SK-N-SH (cell line): ENCODE results near the gene SUCLG2. TPM values are rescaled to one million over a fixed set of nuclear protein-coding genes. Genes with fewer than 3 reads are reported as not detected.

Experiments
- CTCF ChIA-PET: fragments of 300-600, 350-600 bp; formaldehyde crosslinking; extraction: SDS; loops from one replicate; lab custom pipeline; 2021; lab: Yijun Ruan, JAX
- POLR2A ChIA-PET: fragments of 350-600 bp; sonication (Branson Sonifier 250); formaldehyde crosslinking; extraction: SDS; loops from one replicate; lab custom pipeline; 2020; ENCODE audit warnings: antibody characterized with exemption, inconsistent platforms; lab: Yijun Ruan, JAX
- DNase-seq: peaks from one replicate; pipeline ENCODE4 v3.0.0; 2012
- H2AFZ ChIP-seq: fragments of 200-600 bp; sonication (generic); 2 replicates; pipeline ENCODE4 v1.8.1; 2016; ENCODE audit warnings: antibody characterized with exemption, mild to moderate bottlenecking, low read depth
- H3F3A ChIP-seq: fragments of 200-600 bp; sonication (generic); replicated peaks from 2 replicates; pipeline ENCODE3; 2016; ENCODE audit warnings: antibody characterized with exemption, mild to moderate bottlenecking; ENCODE audit not compliant: insufficient read depth
- H3K27ac ChIP-seq, 2 experiments: fragments of 200-500 bp in 1 of 2; fragments of 200-600 bp in 1 of 2; sonication (Bioruptor generic) in 1 of 2; sonication (generic), shearing (Covaris generic) in 1 of 2; 2 replicates each; pipeline versions ENCODE4 v1.5.1 to v1.6.1; 2014 to 2016; ENCODE audit warnings: low read depth in 2 of 2, inconsistent platforms in 1 of 2, low read length in 1 of 2, mild to moderate bottlenecking in 1 of 2, mixed read lengths in 1 of 2
- H3K27me3 ChIP-seq: fragments of 200-600 bp; sonication (generic), shearing (Covaris generic); 2 replicates; pipeline ENCODE4 v1.6.1; 2016; ENCODE audit warnings: mixed run types; ENCODE audit not compliant: insufficient read depth
- H3K36me3 ChIP-seq, 2 experiments: fragments of 200-500 bp in 1 of 2; fragments of 200-600 bp in 1 of 2; sonication (Bioruptor generic) in 1 of 2; sonication (generic) in 1 of 2; replicated peaks in 1 of 2; 2 replicates each; pipeline versions ENCODE3 to v1.5.1; 2014 to 2016; ENCODE audit warnings: low read length in 1 of 2, mild to moderate bottlenecking in 1 of 2; ENCODE audit not compliant: insufficient read depth in 2 of 2, control insufficient read depth in 1 of 2
- H3K4me1 ChIP-seq, 2 experiments: fragments of 200-500 bp in 1 of 2; fragments of 200-600 bp in 1 of 2; sonication (Bioruptor generic) in 1 of 2; sonication (generic), shearing (Covaris generic) in 1 of 2; 2 replicates each; pipeline versions ENCODE4 v1.5.1 to v1.6.1; 2014 to 2016; ENCODE audit warnings: low read depth in 1 of 2, low read length in 1 of 2, mixed run types in 1 of 2; ENCODE audit not compliant: insufficient read depth in 2 of 2, control insufficient read depth in 1 of 2
- H3K4me2 ChIP-seq: fragments of 200-600 bp; sonication (generic), shearing (Covaris generic); 2 replicates; pipeline ENCODE4 v1.6.1; 2017; ENCODE audit warnings: mixed run types
- H3K4me3 ChIP-seq, 2 experiments: fragments of 200-500 bp in 1 of 2; fragments of 200-600 bp in 1 of 2; sonication (Bioruptor generic) in 1 of 2; sonication (generic), shearing (Covaris generic) in 1 of 2; 2 replicates each; pipeline versions ENCODE4 v1.5.1 to v1.8.1; 2014 to 2016; ENCODE audit warnings: low read depth in 2 of 2, inconsistent platforms in 1 of 2, low read length in 1 of 2, mild to moderate bottlenecking in 1 of 2, mixed read lengths in 1 of 2, moderate library complexity in 1 of 2
- H3K79me2 ChIP-seq: fragments of 200-600 bp; sonication (generic); 2 replicates; pipeline ENCODE4 v1.8.1; 2017; ENCODE audit warnings: mild to moderate bottlenecking; ENCODE audit not compliant: insufficient read depth
- H3K9ac ChIP-seq: fragments of 200-600 bp; sonication (generic); 2 replicates; pipeline ENCODE4 v1.6.1; 2017; ENCODE audit warnings: mixed run types
- H3K9me2 ChIP-seq: fragments of 200-600 bp; sonication (generic); 2 replicates; pipeline ENCODE4 v1.6.1; 2017; ENCODE audit warnings: mixed run types
- H3K9me3 ChIP-seq: fragments of 200-600 bp; sonication (generic); 2 replicates; pipeline ENCODE4 v1.6.1; 2017; ENCODE audit warnings: mixed run types, mild to moderate bottlenecking, moderate library complexity
- H4K20me1 ChIP-seq: fragments of 200-600 bp; sonication (generic); 2 replicates; pipeline ENCODE4 v1.6.1; 2017; ENCODE audit warnings: mild to moderate bottlenecking, mixed run types; ENCODE audit not compliant: insufficient read depth
- CHD2 ChIP-seq: fragments of 150-350 bp; IDR thresholded peaks from 2 replicates; pipeline ENCODE4 v1.6.1; 2018; ENCODE audit warnings: low read length; ENCODE audit not compliant: partially characterized antibody
- ELF1 ChIP-seq: IDR thresholded peaks from 2 replicates; pipeline ENCODE4 v1.4.0; 2012
- EP300 ChIP-seq, 2 experiments: IDR thresholded peaks; 2 replicates each; pipeline versions ENCODE4 v1.4.0 to v1.6.1; 2012; ENCODE audit warnings: borderline replicate concordance in 1 of 2, low read depth in 1 of 2, low read length in 1 of 2
- MEF2A ChIP-seq: IDR thresholded peaks from 2 replicates; pipeline ENCODE4 v1.4.0; 2012; ENCODE audit warnings: low read depth, borderline replicate concordance
- MXI1 ChIP-seq: IDR thresholded peaks from 2 replicates; pipeline ENCODE4 v1.6.1; 2012; ENCODE audit warnings: mild to moderate bottlenecking, low read depth, low read length, improper control_type of control experiment
- NFIC ChIP-seq: IDR thresholded peaks from 2 replicates; pipeline ENCODE4 v1.4.0; 2012; ENCODE audit warnings: borderline replicate concordance
- NRF1 ChIP-seq: IDR thresholded peaks from 2 replicates; pipeline ENCODE4 v1.6.1; 2012; ENCODE audit warnings: low read depth, mild to moderate bottlenecking, low read length
- POLR2AphosphoS5 ChIP-seq: IDR thresholded peaks from 2 replicates; pipeline ENCODE4 v1.6.1; 2012; ENCODE audit warnings: low read depth, low read length
- RAD21 ChIP-seq: IDR thresholded peaks from 2 replicates; pipeline ENCODE4 v1.6.1; 2012; ENCODE audit warnings: mild to moderate bottlenecking, low read length
- RXRA ChIP-seq: IDR thresholded peaks from 2 replicates; pipeline ENCODE4 v1.4.0; 2012; ENCODE audit warnings: low read depth, mild to moderate bottlenecking, borderline replicate concordance
- SMC3 ChIP-seq: IDR thresholded peaks from 2 replicates; pipeline ENCODE4 v1.6.1; 2012; ENCODE audit warnings: low read depth, low read length, improper control_type of control experiment
- TAF1 ChIP-seq: IDR thresholded peaks from 2 replicates; pipeline ENCODE4 v1.6.1; 2012; ENCODE audit warnings: low read depth, mild to moderate bottlenecking, low read length, moderate library complexity, borderline replicate concordance
- TCF12 ChIP-seq: IDR thresholded peaks from 2 replicates; pipeline ENCODE4 v1.4.0; 2012
- TEAD4 ChIP-seq: IDR thresholded peaks from 2 replicates; pipeline ENCODE4 v1.4.0; 2012; ENCODE audit warnings: mild to moderate bottlenecking, borderline replicate concordance; ENCODE audit not compliant: insufficient read depth
- WGBS: methylation state at CpG from one replicate; pipeline ENCODE4 v1.1.6; 2017; ENCODE audit warnings: low lambda C conversion rate; 5-methylcytosine and 5-hydroxymethylcytosine counted together
- polyA plus RNA-seq, 3 experiments: library from polyadenylated mRNA; depleted of rRNA; stranded (reverse); fragments of >200 nt; gene quantifications; 2 replicates each; pipeline ENCODE4 v1.2.3, GENCODE V29; 2012
- TF ChIP-seq, protein P1 (sequence below): fragments of 150-350 bp; IDR thresholded peaks from 2 replicates; pipeline ENCODE4 v1.6.1; 2017; ENCODE audit warnings: antibody characterized with exemption, low read length, low read depth, borderline replicate concordance
- TF ChIP-seq, protein P2 (sequence below): fragments of 150-350 bp; IDR thresholded peaks from 2 replicates; pipeline ENCODE4 v1.6.1; 2016; ENCODE audit warnings: mild to moderate bottlenecking, low read depth, low read length
- TF ChIP-seq, protein P3 (sequence below): IDR thresholded peaks from 2 replicates; pipeline ENCODE4; 2012
- TF ChIP-seq, protein P4 (sequence below): IDR thresholded peaks from 2 replicates; pipeline ENCODE4 v1.4.0; 2012; ENCODE audit warnings: low read depth, borderline replicate concordance
- TF ChIP-seq, protein P5 (sequence below): IDR thresholded peaks from 2 replicates; pipeline ENCODE4 v1.4.0; 2012; ENCODE audit warnings: low read depth, borderline replicate concordance
- TF ChIP-seq, protein P6 (sequence below): fragments of 200-600 bp; sonication (generic); IDR thresholded peaks from 2 replicates; pipeline ENCODE4 v1.6.1; 2017; ENCODE audit warnings: antibody characterized with exemption, mild to moderate bottlenecking, moderate library complexity
- TF ChIP-seq, protein P7 (sequence below): IDR thresholded peaks from 2 replicates; pipeline ENCODE4 v1.4.0; 2012; ENCODE audit warnings: low read depth

SUCLG2 gene
- polyA plus RNA-seq, 1 of the 3 experiments (the other 2 are of a cell fraction): 20.2 TPM

DNA sequence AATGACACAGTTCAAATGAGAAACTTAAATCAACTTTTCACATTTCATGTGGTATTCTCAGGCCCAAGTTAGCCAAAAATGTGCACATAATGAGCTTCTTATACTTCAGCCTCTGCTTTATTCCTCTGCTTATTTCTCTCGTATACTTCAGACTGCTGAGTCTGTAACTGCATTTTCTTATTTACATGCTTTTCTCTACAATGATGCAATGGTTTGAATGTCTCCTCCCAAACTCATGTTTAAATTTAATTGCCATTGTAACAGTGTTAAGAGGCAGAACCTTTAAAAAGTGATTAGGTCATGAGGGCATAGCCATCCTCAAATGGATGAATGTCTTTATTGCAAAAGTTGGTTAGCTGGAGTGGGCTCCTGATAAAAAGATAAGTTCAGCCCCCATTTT is 184.2 kb downstream of the SUCLG2 start (continued):
- TF ChIP-seq, protein P1, sequence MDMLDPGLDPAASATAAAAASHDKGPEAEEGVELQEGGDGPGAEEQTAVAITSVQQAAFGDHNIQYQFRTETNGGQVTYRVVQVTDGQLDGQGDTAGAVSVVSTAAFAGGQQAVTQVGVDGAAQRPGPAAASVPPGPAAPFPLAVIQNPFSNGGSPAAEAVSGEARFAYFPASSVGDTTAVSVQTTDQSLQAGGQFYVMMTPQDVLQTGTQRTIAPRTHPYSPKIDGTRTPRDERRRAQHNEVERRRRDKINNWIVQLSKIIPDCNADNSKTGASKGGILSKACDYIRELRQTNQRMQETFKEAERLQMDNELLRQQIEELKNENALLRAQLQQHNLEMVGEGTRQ: no peak
- no peak for TF ChIP-seq NFIC
- no peak for TF ChIP-seq RAD21
- TF ChIP-seq, protein P2, sequence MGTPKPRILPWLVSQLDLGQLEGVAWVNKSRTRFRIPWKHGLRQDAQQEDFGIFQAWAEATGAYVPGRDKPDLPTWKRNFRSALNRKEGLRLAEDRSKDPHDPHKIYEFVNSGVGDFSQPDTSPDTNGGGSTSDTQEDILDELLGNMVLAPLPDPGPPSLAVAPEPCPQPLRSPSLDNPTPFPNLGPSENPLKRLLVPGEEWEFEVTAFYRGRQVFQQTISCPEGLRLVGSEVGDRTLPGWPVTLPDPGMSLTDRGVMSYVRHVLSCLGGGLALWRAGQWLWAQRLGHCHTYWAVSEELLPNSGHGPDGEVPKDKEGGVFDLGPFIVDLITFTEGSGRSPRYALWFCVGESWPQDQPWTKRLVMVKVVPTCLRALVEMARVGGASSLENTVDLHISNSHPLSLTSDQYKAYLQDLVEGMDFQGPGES: no peak
- TF ChIP-seq TCF12: no peak
- TF ChIP-seq CHD2: no peak
- TF ChIP-seq TEAD4: no peak
- TF ChIP-seq NRF1: no peak
- TF ChIP-seq, protein P3, sequence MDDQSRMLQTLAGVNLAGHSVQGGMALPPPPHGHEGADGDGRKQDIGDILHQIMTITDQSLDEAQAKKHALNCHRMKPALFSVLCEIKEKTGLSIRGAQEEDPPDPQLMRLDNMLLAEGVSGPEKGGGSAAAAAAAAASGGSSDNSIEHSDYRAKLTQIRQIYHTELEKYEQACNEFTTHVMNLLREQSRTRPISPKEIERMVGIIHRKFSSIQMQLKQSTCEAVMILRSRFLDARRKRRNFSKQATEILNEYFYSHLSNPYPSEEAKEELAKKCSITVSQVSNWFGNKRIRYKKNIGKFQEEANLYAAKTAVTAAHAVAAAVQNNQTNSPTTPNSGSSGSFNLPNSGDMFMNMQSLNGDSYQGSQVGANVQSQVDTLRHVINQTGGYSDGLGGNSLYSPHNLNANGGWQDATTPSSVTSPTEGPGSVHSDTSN: no peak

DNA sequence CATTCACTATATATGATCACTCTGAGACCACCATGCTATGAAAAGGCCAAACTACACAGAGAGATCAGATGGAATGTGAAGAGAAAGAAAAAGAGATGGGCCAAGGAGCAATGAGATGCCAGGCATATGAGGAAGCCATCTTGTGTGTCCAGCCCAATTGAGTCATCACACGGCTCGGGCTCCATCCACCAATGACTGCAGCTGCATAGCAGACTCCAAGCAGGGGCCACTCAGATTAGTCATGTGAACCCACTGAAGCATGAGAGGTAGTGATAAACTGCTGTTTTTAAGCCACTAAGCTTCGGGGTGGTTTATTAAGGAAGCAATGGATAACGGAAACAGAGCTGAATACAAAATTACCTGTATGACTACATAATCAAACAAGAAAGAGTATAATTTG is 185.9 kb downstream of the SUCLG2 start:
- 95% methylated on average over 4 of the region's 4 CpGs for WGBS
- DNase-seq: no peak

More for the DNA sequence above, 185.9 kb downstream of the SUCLG2 start:
- TF ChIP-seq, protein P2: no peak
- TF ChIP-seq ELF1: no peak
- TF ChIP-seq RAD21: no peak
- TF ChIP-seq POLR2AphosphoS5: no peak
- no peak for TF ChIP-seq MEF2A
- TF ChIP-seq SMC3: no peak
- no peak for TF ChIP-seq CHD2
- no peak for TF ChIP-seq MXI1
- TF ChIP-seq EP300 (IDR thresholded peaks at IDR 0.05; ENCODE audit: borderline replicate concordance in 1 of 2, low read depth in 1 of 2, low read length in 1 of 2): no peak
- TF ChIP-seq, protein P4, sequence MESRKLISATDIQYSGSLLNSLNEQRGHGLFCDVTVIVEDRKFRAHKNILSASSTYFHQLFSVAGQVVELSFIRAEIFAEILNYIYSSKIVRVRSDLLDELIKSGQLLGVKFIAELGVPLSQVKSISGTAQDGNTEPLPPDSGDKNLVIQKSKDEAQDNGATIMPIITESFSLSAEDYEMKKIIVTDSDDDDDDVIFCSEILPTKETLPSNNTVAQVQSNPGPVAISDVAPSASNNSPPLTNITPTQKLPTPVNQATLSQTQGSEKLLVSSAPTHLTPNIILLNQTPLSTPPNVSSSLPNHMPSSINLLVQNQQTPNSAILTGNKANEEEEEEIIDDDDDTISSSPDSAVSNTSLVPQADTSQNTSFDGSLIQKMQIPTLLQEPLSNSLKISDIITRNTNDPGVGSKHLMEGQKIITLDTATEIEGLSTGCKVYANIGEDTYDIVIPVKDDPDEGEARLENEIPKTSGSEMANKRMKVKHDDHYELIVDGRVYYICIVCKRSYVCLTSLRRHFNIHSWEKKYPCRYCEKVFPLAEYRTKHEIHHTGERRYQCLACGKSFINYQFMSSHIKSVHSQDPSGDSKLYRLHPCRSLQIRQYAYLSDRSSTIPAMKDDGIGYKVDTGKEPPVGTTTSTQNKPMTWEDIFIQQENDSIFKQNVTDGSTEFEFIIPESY: no peak
- TF ChIP-seq RXRA: no peak
- no peak for TF ChIP-seq TAF1
- TF ChIP-seq, protein P5, sequence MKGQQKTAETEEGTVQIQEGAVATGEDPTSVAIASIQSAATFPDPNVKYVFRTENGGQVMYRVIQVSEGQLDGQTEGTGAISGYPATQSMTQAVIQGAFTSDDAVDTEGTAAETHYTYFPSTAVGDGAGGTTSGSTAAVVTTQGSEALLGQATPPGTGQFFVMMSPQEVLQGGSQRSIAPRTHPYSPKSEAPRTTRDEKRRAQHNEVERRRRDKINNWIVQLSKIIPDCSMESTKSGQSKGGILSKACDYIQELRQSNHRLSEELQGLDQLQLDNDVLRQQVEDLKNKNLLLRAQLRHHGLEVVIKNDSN: no peak
- TF ChIP-seq, protein P6, sequence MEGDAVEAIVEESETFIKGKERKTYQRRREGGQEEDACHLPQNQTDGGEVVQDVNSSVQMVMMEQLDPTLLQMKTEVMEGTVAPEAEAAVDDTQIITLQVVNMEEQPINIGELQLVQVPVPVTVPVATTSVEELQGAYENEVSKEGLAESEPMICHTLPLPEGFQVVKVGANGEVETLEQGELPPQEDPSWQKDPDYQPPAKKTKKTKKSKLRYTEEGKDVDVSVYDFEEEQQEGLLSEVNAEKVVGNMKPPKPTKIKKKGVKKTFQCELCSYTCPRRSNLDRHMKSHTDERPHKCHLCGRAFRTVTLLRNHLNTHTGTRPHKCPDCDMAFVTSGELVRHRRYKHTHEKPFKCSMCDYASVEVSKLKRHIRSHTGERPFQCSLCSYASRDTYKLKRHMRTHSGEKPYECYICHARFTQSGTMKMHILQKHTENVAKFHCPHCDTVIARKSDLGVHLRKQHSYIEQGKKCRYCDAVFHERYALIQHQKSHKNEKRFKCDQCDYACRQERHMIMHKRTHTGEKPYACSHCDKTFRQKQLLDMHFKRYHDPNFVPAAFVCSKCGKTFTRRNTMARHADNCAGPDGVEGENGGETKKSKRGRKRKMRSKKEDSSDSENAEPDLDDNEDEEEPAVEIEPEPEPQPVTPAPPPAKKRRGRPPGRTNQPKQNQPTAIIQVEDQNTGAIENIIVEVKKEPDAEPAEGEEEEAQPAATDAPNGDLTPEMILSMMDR: no peak
- TF ChIP-seq, protein P7, sequence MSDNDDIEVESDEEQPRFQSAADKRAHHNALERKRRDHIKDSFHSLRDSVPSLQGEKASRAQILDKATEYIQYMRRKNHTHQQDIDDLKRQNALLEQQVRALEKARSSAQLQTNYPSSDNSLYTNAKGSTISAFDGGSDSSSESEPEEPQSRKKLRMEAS: no peak
- TF ChIP-seq TCF12: no peak
- TF ChIP-seq, protein P1: no peak
- no peak for TF ChIP-seq NFIC
- Histone ChIP-seq H3K27ac (no peak overlapping the region), H3K9ac (no peak overlapping the region), H3K9me2 (no peaks in the 10 kb centered on the region), H3K4me1 (no peaks in the 10 kb centered on the region), H3K4me2 (no peak overlapping the region), H4K20me1 (no peaks in the 10 kb centered on the region), H3K27me3 (no peaks in the 10 kb centered on the region), H2AFZ (no peak overlapping the region), H3K9me3 (no peaks in the 10 kb centered on the region), H3K4me3 (no peak overlapping the region), H3K79me2 (no peaks in the 10 kb centered on the region), H3K36me3 (no peaks in the 10 kb centered on the region), H3F3A (no peaks in the 10 kb centered on the region)
- ChIA-PET POLR2A (no interaction called here), CTCF (interaction anchor here (2.6 kb wide), 1 partner anchor 8 kb away, joined by 7 read pairs; no protein-coding TSS in a partner anchor)
